A172 (cell line): ENCODE results near the gene GRM3. TPM values are rescaled to one million over a fixed set of nuclear protein-coding genes. Genes with fewer than 3 reads are reported as not detected.
A peak's percentile ranks its signal among the peaks of the same experiment; 100 is the strongest.
"Not testable (repeated sequence)": the region's sequence is repeated elsewhere in the genome, so short reads cannot be mapped to it uniquely, and the experiment has no call there.

Experiments
- DNase-seq: peaks from one replicate; pipeline ENCODE4 v3.0.0-alpha.2; 2015; ENCODE audit warnings: low spot score
- total RNA-seq: library from RNA; depleted of rRNA; stranded (reverse); fragments of >200 nt; shearing (Covaris generic); gene quantifications from 2 replicates; pipeline ENCODE4 v1.2.3, GENCODE V29; 2014; rRNA removed

GRM3 gene
- not detected in 2 replicates for total RNA-seq

DNA sequence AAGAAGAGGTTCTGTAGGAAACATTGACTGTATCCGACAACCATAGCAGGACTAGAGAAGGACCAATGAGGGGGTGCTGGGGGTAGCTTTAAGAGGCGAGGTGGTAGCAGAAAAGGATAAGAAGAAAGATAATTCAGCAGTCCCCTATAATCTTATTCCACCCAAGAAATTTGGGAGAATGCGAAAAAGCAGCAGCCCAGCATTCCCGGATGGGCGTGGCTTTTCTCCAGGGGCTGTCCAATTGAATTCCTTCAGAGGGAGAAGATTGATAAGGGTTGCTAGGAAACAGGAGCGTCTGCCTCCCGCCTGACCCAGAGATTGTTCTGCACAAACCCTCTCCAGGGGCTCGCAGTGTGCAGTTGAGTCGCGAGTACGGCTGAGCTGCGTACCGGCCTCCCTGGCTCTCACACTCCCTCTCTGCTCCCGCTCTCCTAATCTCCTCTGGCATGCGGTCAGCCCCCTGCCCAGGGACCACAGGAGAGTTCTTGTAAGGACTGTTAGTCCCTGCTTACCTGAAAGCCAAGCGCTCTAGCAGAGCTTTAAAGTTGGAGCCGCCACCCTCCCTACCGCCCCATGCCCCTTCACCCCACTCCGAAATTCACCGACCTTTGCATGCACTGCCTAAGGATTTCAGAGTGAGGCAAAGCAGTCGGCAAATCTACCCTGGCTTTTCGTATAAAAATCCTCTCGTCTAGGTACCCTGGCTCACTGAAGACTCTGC, at the start of gene GRM3:
Gene GRM3 (plus strand): TSS at position 349 of the 721 bp plus-strand sequence. CDS start 121,237 bp downstream, outside the sequence.
- DNase-seq: no peak

DNA sequence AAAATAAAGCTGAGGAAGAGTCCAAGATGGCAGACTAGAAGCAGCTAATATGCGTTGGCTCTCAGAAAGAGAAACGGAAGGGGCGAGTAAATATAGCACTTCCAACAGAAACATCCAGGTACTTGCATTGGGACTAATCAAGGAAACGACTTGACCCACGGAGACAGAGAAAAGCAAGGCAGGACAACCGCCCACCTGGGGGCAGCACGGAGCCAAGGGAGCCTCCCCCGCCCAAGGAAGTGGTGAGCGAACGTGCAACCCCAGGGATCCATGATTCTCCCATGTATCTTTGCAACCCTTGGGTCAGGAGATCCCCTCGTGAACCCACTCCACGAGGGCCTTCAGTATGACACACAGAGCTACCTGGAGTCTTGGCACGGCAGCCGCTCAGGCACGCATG, 45.4 kb upstream of the GRM3 start:
- peak; percentile 13 for DNase-seq

DNA sequence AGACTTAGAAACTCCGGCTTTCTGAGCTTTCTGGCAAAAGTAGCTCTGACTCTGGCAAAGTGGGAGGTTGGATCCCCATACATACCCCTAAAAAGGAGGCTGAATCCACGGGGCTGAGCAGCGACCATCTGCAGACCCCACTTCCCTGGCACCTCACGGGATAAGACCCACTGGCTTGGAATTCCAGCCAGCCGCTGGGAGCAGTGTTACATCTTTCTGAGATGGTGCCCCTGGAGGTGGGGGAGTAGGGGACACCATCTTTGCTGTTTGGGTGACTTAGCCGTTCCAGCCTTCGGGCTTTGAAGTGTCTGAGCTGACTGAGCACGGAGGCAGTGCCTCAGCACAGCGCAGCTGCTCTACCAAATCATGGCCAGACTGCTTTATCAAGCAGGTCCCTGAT, 45.0 kb upstream of the GRM3 start:
- no peak for DNase-seq

DNA sequence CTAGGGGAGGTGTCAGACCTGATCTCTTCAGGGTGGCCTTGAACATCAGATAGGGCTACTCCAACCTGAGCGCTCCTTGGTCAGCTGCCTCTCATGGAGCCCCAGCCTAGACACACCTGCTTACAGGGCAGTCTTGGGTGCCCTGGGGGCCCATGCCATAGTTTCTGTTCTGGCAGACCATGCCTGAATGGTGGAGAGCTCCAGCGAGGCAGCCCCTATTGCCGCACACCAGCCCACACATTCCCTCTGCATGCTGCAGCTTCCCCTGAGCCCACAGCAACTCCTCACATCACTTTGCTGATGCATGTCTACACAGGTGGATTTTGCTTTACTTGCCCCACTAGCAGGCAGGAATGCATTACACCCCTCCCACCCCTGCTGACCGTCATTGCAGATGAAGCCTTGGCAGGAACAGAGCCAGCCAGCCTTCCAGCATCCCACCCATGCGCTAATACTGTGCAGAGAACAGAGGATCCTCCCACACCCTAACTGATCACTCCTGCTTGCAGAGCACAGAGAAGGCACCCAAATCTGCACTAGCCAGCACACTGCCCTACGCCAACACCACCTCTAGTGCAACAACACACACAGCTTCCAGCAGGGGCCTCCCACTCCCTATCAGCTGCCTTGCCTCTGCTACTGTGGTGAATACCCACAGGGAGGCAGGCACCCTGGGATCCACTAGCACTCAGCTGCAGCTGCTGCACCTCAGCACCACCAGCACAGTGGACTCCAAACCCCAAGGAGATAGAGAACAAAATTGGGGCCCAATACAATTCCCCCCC, 43.0 kb upstream of the GRM3 start:
- no peak for DNase-seq

DNA sequence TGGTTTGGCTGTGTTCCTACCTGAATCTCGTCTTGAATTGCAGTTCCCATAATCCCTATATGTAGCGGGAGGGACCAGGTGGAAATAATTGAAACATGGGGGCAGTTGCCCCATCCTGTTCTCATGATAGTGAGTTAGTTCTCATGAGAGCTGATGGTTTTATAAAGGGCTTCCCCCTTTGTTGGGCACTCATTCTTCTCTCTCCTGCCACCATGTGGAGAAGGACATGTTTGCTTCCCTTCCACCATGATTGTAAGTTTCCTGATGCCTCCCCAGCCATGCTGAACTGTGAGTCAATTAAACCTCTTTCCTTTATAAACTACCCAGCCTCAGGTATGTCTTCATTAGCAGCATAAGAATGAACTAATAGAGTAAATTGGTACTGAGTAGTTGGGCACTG, 28.0 kb upstream of the GRM3 start:
- DNase-seq: not testable (repeated sequence)

DNA sequence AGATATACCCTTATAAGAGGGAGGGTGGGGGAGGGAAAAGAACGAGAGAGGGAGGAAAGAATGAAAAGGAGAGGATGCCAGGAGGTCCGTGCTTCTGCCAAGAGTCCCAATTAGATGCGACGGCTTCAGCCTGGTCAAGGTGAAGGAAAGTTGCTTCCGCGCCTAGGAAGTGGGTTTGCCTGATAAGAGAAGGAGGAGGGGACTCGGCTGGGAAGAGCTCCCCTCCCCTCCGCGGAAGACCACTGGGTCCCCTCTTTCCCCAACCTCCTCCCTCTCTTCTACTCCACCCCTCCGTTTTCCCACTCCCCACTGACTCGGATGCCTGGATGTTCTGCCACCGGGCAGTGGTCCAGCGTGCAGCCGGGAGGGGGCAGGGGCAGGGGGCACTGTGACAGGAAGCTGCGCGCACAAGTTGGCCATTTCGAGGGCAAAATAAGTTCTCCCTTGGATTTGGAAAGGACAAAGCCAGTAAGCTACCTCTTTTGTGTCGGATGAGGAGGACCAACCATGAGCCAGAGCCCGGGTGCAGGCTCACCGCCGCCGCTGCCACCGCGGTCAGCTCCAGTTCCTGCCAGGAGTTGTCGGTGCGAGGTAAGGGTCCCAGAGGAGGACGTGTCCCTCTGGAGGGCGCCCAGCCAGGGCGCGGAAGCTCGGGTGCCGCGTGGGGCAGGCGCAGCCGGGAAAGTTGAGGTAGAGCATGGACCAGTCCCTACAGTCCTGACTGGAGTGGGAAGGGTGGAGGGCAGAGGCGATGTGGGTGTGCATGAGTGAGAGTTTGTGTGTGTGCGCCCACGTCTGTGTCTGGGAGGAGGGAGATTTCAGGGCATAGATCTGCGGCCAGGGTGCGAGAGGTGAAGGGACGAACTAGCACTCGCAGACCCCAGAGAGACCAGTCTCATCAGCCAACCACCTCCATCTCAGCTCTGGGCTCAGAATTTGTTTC, 844 bp downstream of the GRM3 start:
- no peak for DNase-seq

DNA sequence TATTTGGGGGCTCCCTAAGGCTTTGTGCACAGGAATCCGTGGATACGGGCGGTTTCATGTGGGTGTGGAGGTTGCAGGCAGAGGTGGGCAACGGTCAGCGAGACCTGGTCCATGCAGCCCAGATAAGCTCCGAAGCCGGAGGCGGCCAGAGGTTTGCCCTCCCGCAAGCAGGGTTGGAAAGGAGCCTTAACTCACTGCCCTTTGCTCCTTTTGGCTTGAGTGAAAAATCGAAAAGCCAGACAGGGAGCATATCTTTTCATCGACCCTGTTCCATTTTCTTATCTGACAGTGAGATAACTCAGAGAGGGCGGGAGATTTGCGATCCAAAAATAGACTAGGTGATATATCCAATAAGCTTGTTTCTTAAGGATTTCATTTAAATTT, 1.5 kb downstream of the GRM3 start:
- no peak for DNase-seq

DNA sequence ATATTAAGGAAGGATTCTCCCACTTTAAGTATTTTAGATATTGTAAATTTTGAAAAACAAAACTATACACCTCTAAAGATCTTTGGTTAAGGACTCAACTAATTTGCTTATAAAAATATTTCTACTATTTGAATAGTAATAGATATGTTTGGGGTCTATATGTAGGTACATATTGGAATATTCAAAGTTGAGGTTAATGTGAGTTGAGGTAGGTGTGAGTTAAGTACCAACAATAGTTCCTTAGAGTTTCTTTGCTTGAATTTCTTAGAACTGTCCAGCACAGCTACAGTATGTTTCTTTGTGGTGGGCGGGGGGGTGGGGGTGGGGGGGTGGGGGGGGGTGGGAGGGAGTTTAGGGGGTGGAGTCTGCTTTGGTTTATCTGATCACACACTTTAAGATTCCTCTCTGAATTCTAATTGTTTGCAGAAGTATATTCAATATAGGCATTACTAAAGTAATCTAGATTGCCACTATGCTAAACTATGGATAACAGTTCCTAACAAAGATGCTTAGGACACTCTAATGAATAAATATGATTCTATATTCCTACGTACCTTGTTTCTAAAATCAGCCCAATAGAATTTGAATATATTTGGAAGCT, 2.1 kb downstream of the GRM3 start:
- no peak for DNase-seq

DNA sequence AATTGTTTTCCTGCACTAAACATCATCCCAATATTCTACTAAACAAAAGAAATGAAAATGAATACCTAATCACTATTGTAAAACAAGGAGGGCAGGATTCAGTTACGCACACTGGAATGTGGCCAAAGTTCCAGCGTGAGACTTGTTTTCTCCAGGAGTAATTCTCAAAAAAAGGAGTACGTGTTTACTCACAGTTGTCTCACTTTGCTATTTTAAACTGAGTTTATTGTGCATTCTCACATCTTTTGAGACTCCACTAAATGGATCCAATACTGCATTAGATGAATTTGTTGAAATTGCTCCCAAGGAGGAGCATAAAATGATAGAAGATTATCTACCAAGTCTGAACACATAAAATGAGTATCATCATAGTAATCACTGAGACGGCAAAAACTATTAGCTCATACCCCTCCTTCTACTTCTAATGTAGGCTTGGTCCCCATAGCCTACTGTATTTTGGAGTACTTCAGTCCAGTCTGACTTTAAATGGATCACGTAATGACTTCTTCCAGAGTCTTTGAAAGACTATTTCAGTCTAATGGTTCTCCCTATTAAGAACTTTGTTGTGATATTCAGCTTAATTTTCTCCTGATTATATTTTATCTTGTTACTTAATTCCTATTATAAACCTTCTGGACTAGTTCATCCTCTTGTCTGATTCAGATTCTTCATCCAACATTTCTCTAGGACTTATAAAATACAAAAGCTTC, 3.8 kb downstream of the GRM3 start:
- no peak for DNase-seq

DNA sequence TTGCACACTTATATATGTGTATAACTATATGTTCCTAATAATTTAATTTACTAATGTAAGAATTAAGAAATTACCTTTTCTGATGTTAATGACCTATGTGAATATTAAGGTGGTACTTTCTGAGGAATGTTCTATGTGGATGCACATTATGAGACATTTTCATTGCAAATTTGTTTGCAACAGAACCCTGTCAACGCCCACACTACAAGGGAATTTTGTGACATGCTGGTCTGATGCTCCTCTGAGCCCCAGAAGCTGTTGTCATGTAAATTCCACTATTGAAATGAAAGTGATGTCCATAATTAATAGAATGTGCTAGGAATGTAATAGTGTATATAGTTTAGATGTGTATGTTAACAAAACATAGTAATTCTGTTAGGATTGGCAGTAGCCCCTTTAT, 4.5 kb downstream of the GRM3 start:
- DNase-seq: no peak

DNA sequence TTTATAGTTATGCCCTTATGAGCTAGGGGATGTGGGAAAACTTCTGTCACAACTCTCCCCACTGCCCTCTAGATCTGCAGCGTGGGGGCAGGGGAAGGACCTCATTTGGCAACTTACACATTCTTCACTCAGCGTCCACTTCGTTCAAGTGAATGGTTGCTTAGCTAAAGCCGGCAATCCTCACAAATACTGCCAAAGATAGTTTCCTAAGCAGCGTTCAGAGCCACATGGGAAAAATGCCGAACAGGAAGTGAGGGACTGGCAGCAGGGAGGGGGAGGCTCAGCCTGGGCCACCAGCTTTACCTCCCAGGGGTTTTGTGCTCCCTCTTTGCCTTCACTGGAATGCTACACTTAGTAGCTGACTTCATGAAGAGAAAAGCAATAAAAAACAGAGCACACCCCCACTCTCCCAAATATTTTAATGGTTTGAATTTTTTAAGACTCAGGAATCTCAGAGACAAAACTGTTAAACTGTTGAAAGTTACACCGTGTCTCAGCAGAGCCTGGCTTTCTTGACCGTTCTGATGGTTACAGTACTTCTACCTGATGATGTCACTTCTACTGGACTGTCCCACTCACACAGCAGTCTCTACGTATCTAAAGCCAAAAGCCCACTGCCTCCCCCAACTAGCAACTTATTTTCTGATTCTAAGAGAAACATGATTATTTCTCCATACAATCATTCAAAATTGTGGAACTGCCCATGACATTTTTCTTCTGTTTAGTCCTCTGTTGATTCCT, 10.4 kb downstream of the GRM3 start:
- DNase-seq: peak; percentile 4

DNA sequence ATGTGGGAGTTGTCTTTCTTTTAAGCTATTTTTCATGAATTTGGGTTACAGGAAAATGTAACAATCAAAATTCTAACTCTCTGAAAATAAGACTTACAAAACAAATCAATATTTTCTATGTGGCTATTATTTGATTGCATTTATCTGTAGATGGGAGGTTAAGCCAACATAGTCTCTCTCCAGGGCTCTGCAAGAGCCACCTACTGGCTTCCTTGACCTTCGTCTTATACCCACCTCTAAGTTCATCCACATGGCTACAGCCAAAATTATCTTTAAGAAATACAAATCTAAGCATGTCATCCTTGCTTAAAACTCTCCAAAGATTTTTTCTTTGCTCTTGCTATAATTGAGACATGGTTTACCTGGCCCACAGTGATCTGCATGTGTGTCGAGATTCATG, 14.2 kb downstream of the GRM3 start:
- no peak for DNase-seq

DNA sequence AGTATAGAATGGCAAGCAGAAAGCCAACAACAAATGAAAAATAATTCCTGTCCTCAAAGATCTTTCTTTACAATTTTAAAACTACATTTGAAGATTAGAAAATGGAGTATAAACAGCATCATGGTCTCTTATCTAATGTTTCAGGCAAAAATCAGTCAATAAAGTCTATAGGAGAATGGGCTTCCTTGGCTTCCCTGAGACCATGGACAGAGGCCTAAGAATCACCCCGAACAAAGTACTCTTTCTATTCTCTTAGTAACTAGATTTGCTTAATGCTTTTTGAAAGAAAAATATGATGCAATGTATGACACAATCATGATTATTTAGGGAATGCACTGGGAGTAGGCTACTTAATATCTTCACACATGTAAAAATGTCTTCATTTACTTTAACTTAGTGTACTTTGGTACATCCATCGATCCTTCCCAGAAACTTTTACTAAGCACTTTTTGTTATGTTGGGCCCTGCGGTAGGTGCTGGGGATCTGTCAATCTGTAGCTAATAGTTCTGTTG, 17.3 kb downstream of the GRM3 start:
- no peak for DNase-seq

DNA sequence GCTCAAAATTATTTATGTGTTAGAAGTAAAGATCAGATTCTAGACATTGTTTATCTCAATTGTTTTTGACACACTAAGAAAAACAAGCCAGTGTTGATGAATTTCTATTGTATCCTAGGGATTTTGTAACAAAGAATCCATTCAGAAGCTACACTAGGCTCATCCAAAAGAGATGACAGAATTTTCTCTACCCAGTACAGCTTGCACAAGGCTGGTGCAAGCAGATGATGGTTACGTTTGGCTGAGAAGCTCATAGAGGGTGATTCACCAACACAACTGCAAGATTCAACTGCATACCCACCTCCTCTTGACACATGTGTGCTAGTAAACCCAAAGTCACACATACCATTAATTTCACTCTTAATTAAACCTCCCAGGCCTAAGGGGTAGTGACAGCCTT, 20.8 kb downstream of the GRM3 start:
- no peak for DNase-seq

DNA sequence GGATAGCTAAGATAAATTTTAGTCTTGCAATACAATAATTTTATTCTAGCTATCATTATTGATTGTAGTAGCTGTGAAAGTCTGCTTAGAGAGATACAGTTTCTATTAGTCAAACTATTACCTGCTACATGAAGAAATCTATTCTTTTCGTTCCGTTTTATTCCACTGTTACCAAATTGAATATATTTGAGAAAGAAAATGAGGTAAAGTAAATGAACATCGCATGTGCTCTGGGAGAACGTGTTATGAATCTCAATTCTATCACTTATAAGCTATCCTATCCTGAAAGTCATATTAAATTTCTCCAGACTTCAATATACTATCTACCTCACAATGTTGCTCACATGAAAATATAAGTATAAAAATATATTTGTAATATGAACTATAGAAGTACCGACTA, 21.3 kb downstream of the GRM3 start:
- DNase-seq: no peak

DNA sequence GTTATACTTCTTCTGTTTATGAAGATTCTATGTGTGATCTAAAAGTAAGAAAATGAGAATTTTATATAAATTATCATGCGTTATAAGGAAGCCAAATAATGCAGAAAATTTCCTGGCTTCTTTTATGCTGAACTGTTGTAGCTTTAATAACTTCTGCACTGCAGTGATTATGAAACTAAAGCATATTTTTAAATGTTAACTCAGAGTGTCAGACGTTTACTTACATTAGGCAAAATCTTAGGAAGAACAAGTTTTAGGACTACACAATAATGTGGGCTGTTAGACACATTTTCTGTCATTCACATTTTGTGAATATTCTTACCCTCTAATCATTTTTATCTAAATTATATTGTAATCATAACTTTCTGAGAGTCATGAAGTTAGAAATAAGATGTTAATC, 22.0 kb downstream of the GRM3 start:
- DNase-seq: no peak

DNA sequence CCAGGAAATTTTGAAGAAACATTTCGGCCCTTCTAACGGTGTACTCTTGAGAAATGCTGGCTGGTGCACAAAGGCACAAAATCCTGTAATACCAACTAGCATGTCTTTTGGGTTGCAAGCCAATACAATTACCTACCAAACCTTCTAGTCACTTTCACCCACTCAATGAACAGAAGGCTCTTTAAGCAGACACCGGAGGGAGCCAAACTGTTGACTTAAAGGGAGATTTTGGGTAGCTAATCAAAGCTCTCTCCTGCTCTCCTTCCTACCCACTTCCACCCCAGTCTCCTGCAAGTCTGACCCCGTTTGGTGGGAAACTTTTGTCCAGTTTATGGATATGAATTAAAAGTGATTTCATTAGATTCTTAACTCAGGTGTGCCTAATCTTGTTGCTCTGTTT, 24.0 kb downstream of the GRM3 start:
- DNase-seq: no peak

DNA sequence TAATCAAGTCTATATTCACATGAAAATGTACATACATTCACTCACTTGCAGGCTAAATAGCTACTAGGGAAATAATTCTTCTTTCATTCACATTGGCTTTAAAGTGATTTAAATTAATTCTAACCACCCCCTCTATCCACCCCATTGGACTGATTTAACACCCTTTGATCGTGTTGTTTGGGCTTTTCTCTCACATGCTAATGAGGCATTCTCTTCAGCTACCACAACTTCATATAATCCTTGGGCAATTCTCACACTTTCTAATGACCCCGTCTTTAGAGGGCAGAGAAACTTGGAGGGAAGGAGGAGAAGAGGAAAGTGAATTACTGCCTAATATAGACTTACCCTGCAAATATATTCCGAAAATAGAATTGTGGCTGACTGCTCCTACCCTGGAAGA, 24.6 kb downstream of the GRM3 start:
- no peak for DNase-seq

DNA sequence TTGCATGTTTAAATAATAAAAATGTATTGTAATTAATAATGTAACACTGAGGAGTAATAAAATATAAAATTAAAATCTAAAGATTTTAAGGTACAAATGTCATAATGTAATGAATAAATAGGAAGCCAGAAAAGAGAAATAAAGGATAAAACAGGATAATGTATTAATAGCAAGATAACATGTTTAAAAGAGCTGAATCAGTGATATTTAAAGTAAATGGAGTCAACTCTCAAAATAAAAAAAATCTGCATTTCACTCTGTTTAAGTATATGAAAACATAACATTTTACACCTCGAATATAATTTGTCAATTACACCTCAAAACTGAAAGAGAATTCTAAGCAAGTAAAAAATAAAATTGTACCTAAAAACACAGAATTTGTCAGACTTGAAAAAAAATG, 44.1 kb downstream of the GRM3 start:
- DNase-seq: no peak

DNA sequence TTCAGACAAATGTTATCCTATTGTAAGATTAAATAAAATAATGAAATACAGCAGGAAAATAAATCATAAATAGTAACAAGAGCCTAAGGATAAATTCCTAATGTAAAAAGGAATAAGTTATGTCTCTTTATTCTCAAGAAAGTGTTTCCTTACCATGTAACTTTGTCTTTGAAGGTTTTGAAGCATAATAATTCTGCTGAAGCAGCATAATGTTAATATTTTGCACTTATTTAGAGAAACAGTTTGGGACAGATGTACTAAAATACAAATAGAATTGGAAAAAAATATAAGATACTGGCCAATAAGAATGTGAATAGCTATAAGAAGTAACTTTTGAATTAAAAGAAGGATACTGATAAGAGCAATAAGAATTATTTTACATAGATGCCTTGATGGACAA, 45.7 kb downstream of the GRM3 start:
- DNase-seq: no peak
